HTR-8/SVneo (cell line): ENCODE results near the gene AVPR1A.

Experiments
- DNase-seq: peaks from one replicate; pipeline ENCODE4 v3.0.0; 2011; ENCODE audit warnings: low spot score, mixed read lengths; ENCODE audit not compliant: insufficient read length
- FAIRE-seq: peaks from 2 replicates; lab custom pipeline; 2011; peaks lifted over from hg19 to GRCh38; lab: Jason Lieb, UNC

Gene AVPR1A

DNA sequence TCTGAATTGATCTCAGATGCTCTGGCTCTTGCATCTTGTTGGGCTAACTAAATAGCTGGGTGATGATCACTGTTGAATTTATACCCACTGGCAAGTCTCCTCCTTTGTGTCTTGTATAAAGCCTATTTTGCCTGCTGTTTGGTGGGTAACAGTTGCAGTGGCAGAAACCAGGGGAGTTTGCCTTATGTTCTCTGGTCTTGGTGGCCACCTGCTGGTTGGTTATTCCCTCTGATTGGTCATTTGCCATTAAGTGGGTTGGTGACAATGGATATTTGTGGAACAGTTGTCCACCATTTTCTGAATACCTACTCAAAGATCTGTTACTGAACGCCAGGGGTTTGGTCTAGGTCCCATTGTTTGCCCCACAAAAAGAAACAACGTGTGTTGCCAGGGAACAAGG is 52.1 kb downstream of the AVPR1A start:
- FAIRE-seq = no peak
- DNase-seq = peak; percentile 9

DNA sequence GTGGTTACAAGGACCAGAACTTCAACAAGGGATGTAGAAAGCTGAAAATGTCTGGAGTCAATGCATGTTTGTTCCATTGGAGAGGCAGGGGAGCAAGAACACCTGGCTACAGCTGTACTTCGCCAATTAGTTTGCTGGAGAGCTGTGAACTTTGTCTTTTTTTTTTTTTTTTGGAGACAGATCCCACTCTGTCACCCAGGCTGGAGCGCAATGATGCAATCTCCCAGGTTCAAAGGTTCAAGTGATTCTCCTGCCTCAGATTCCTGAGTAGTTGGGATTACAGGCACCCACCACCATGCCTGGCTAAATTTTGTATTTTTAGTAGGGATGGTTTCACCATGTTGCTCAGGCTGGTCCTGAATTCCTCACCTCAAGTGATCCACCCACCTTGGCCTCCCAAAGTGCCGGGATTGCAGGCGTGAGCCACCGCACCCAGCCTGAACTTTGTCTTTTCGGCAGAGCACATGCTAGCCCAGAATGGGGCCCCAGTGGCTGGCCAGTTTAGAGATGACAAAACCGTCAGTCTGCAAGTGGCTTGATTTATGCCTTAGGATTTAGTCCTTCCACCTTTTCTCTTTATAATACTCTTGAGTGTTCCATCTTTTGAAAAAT is 55.5 kb downstream of the AVPR1A start:
- DNase-seq (no peak), FAIRE-seq (no peak)

DNA sequence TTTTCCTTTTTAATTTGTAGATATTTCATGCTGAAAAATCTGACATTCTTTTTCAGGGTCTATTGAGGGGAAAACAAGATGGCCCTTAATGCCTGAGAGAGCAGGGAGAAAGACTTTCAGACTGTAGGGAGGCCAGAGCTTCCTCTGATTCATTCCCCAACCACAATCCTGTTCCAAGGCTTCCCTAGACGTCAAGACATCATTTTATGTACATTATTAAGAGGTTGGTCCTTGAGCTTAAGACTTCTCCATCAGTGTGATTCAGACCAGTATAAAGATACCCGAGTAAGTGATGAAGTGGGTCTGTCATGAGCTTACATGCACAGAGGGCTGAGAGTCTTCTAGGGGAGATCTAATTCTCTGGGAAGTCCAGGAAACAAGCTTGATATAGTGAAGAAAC is 57.3 kb downstream of the AVPR1A start:
- FAIRE-seq = no peak
- DNase-seq = no peak

DNA sequence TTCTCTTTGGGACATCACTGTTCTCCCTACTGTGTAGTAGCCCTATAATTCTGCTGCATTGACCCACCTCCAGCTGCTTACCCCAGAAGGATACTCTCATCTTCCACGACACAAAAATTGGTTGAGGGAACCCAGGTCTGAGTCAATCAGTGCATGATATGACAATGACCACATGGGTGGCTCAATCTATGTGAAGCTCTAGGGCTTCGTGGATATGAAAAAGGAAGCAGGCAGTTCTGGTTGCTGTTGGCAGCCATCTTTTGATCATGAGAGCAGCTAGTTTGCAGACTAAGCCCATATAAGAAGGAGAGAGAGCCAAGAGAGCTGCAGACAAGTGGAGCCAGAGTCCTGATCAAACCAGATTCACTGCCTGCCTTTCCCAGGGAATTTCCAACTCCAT is 57.9 kb downstream of the AVPR1A start:
- no peak for FAIRE-seq
- DNase-seq = no peak
